Natural killer cell (primary cell): ENCODE measurements around the gene CASTOR1. TPM values are rescaled to one million over a fixed set of nuclear protein-coding genes. Genes with fewer than 3 reads are reported as not detected.

ENCODE experiments used
- ATAC-seq, 3 donors: fragments of 150-1000 bp in 2 of 3; fragments of 200-7000 bp in 1 of 3; cut with Tn5 transposase; 1 replicate in 1 of 3; 2 replicates in 2 of 3; pipeline ENCODE4 v1.10.0; 2021; ENCODE audit warnings: mild to moderate bottlenecking in 2 of 3, moderate library complexity in 2 of 3
- DNase-seq, 2 donors: peaks; one replicate each; pipeline versions ENCODE4 v3.0.0 to v3.0.0-alpha.2; 2013 to 2021; ENCODE audit warnings: mixed read lengths in 1 of 2
- H3K27ac ChIP-seq: one replicate; pipeline ENCODE4 v1.5.1; 2013; ENCODE audit warnings: mild to moderate bottlenecking, low read length
- H3K27me3 ChIP-seq: one replicate; pipeline ENCODE4 v1.6.1; 2013; ENCODE audit warnings: low read length; ENCODE audit not compliant: control insufficient read depth, insufficient read depth
- H3K36me3 ChIP-seq: one replicate; pipeline ENCODE4 v1.6.1; 2013; ENCODE audit warnings: low read length; ENCODE audit not compliant: control insufficient read depth, insufficient read depth
- H3K4me1 ChIP-seq: one replicate; pipeline ENCODE4 v1.6.1; 2013; ENCODE audit warnings: low read length; ENCODE audit not compliant: control insufficient read depth, insufficient read depth
- H3K4me3 ChIP-seq: one replicate; pipeline ENCODE4 v1.5.1; 2013; ENCODE audit warnings: low read length
- H3K9me3 ChIP-seq: one replicate; pipeline ENCODE4 v1.6.1; 2013; ENCODE audit warnings: low read length; ENCODE audit not compliant: control insufficient read depth, insufficient read depth
- H3K27ac Mint-ChIP-seq, 2 donors: one replicate each; pipeline ENCODE4 v1.8.0; 2022; ENCODE audit warnings: mild to moderate bottlenecking in 2 of 2, mixed read lengths in 2 of 2, moderate library complexity in 1 of 2
- H3K27me3 Mint-ChIP-seq, 2 donors: one replicate each; pipeline ENCODE4 v1.8.0; 2022; ENCODE audit warnings: low read depth in 2 of 2, mixed read lengths in 2 of 2
- H3K36me3 Mint-ChIP-seq: one replicate; pipeline ENCODE4 v1.8.0; 2022; ENCODE audit warnings: mixed read lengths
- H3K4me1 Mint-ChIP-seq, 2 donors: one replicate each; pipeline ENCODE4 v1.8.0; 2022; ENCODE audit warnings: mixed read lengths in 2 of 2
- H3K4me3 Mint-ChIP-seq: one replicate; pipeline ENCODE4 v1.8.0; 2022; ENCODE audit warnings: mild to moderate bottlenecking, moderate library complexity, mixed read lengths
- H3K9me3 Mint-ChIP-seq, 2 donors: one replicate each; pipeline ENCODE4 v1.8.0; 2022; ENCODE audit warnings: mixed read lengths in 2 of 2
- CTCF ChIP-seq: fragments of 200-600 bp; IDR thresholded peaks from one replicate; pipeline ENCODE4 v1.8.0; 2022; ENCODE audit warnings: antibody characterized with exemption
- WGBS: methylation state at CpG from one replicate; pipeline ENCODE4 v1.1.7; 2013; ENCODE audit warnings: missing lambda C conversion rate; ENCODE audit not compliant: insufficient coverage; 5-methylcytosine and 5-hydroxymethylcytosine counted together
- intact Hi-C: fragments of 100-400 bp; cut with micrococcal nuclease; formaldehyde crosslinking; loops from one replicate; pipeline ENCODE4 v1.14.2; 2022
- total RNA-seq, 4 donors: library from RNA; stranded (reverse); fragments of 120-200 nt in 1 of 4; gene quantifications; one replicate each; pipeline versions ENCODE4 v1.2.3 to v1.2.4, GENCODE V29; 2013 to 2022

Gene CASTOR1
- total RNA-seq, 3 donors from 2014 or later (not counting 1 experiment from before 2014, with no cell fraction given): 7.0 to 11.9 (median 8.8) TPM

- intact Hi-C loops: no loop called here
- no peaks in the 10 kb centered on the region for H3K36me3 Mint-ChIP-seq
- Histone ChIP-seq H3K27ac (no peak overlapping the region), H3K4me1 (peaks cover 93% of the 10 kb centered on the region), H3K27me3 (no peaks in the 10 kb centered on the region), H3K36me3 (peaks cover 8% of the 10 kb centered on the region), H3K4me3 (no peak overlapping the region), H3K9me3 (no peaks in the 10 kb centered on the region)
- H3K9me3 Mint-ChIP-seq: no peaks in the 10 kb centered on the region
- TF ChIP-seq CTCF: no peak
- peak in 2 of 3 donors; percentile 59 to 63 for ATAC-seq
- DNase-seq: peak in 1 of 2 donors; percentile 74
- H3K4me1 Mint-ChIP-seq: peaks cover 87 to 97% of the 10 kb centered on the region in 2 donors
- WGBS: 53% methylated on average over 6 of the region's 8 CpGs
- peak overlapping the region; percentile 37 to 80 for H3K27ac Mint-ChIP-seq
- H3K27me3 Mint-ChIP-seq: no peaks in the 10 kb centered on the region
- H3K4me3 Mint-ChIP-seq: no peak overlapping the region
Observed at GRCh38 chr22:30314915-30315314, 25.6 kb upstream of the CASTOR1 start.

DNA sequence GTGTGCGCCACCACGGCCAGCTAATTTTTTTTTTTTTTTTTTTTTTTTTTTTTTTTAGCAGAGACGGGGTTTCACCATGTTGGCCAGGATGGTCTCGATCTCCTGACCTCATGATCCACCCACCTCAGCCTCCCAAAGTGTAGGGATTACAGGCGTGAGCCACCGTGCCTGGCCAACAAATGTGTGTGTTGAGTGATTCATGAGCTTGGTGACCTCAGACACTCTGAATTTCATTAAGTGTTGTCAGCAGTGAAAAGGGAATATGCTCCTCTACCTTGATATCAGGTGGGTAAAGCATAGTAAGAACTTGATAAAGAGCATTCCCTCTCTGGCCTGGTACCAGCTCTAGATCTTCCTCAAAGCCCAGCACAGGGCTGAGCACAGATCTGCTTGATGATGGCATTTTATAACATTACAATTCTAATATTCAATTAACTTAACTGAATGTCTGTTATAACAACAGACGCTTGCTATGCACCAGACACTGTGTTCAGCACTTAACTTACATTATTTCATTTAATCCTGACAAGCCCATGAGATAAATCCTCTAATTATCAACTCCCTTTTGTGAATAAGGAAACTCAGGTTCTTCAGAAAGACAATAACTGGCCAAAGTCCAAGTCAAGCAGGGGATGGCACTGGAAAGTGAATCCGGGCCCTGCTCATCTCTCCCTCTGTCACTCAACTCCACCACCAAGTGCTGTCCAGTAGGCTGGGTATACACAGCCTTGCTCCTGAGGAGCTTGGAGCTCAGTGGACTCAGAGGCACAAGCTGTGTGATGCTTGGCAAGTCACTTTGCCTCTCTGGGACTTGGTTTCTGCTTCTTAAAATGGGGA, 24.4 kb upstream of the CASTOR1 start:
- peaks cover 93% of the 10 kb centered on the region for H3K4me1 ChIP-seq
- TF ChIP-seq CTCF: no peak
- no peak overlapping the region for H3K4me3 ChIP-seq
- WGBS: 97% methylated on average over 4 of the region's 8 CpGs
- Mint-ChIP-seq H3K9me3 (no peaks in the 10 kb centered on the region), H3K4me3 (peak overlapping the region; percentile 29), H3K4me1 (peaks cover 82 to 97% of the 10 kb centered on the region in 2 donors), H3K36me3 (no peaks in the 10 kb centered on the region), H3K27me3 (no peaks in the 10 kb centered on the region), H3K27ac (peak overlapping the region in 1 of 2 donors; percentile 80)
- no peak overlapping the region for H3K27ac ChIP-seq
- no peak for DNase-seq
- intact Hi-C loops: no loop called here
- no peaks in the 10 kb centered on the region for H3K9me3 ChIP-seq
- H3K27me3 ChIP-seq: no peaks in the 10 kb centered on the region
- H3K36me3 ChIP-seq: no peaks in the 10 kb centered on the region
- no peak for ATAC-seq

- Mint-ChIP-seq H3K27me3 (no peaks in the 10 kb centered on the region), H3K9me3 (no peaks in the 10 kb centered on the region), H3K4me1 (peaks cover 85 to 95% of the 10 kb centered on the region in 2 donors), H3K36me3 (no peaks in the 10 kb centered on the region), H3K27ac (peak overlapping the region; percentile 29 to 71), H3K4me3 (no peak overlapping the region)
- peaks cover 99% of the 10 kb centered on the region for H3K4me1 ChIP-seq
- DNase-seq (no peak), ATAC-seq (no peak)
- no peak overlapping the region for H3K4me3 ChIP-seq
- no peak for TF ChIP-seq CTCF
- no peaks in the 10 kb centered on the region for H3K27me3 ChIP-seq
- no peaks in the 10 kb centered on the region for H3K36me3 ChIP-seq
- WGBS: 97% methylated on average over 6 of the region's 6 CpGs
- H3K27ac ChIP-seq: no peak overlapping the region
- H3K9me3 ChIP-seq: no peaks in the 10 kb centered on the region
- intact Hi-C loops: no loop called here
Observed at GRCh38 chr22:30312053-30312452, 22.7 kb upstream of the CASTOR1 start.
